Putamen (tissue), 1 donor: ENCODE data around the gene ILDR2.

Experiments
- DNase-seq: peaks from one replicate; pipeline ENCODE4 v3.0.0-alpha.2; 2016; ENCODE audit warnings: low spot score

ILDR2 gene

DNA sequence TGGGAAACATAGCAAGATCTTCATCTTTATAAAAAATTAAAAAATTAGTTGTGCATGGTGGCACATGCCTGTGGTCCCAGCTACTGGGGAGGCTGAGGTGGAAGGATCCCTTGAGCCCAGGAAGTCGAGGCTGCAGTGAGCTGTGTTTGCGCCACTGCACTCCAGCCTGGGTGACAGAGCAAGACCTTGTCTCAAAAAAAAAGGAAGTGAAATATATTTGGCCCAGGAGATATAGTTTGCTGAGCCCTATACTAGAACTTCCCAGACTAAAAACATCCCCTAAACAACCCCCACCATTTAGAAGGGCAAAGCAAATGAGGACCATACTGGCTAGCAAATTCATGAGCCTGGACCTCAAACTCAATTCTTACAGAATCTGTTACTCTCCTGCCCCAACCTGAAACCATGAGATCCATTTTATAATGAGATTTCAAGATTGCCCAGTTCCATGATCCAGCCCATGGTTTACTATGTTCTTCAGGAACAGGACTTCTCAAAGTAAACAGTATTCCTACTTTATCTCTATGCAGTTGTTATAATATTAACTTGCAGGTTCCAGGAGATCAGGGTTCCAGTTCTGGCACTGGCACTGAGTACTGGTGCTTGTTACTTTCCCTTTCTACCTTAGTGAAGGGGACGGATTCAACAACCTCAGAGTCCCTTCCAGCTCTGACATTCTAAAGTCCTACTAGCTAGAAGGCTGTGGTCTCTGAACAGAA lies 50.4 kb downstream of the ILDR2 start:
- no peak for DNase-seq

DNA sequence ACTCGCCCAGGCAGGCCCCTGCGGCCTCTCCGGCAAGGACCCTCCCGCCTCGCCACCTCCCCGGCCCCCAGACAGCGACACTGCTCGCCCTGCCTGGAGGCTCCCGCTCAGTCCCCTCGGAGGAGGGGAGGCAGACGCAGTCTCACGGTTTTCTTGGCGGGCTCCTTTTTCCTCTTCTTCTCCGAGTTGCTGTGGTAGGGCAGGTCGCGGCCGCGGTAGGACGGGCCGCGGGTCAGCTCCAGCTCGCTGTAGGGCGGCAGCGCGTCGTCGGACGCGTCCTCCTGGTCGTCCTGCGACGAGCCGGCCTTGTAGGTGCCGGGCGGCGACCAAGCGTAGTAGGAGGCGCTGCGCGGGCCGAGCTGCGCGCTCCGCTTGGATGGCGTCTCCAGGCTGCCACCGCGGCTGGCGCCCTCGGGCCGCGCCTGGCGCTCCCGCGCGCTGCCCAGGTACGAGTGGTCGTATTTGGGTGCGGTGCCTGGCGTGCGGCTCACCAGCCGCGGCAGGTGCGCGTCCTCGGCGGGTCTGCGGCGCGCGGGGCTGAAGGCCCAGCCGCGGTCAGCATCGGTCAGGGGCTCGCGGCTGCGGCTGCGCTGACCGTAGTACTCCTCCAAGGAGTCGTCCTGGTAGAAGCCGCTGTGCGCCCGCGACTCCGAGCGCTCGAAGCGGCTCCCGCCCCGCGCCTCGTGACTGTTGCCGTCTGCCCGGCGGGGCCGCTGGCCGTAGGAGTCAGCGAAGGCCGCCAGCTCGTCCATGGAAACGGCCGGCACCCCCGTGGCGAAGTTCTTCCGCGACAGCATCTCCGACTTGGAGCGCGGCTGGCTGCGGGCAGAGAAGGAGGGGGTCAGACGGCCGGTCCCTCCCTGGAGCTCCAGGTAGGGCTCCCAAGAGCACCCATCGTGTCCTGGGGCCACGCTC lies 54.5 kb downstream of the ILDR2 start:
- no peak for DNase-seq

DNA sequence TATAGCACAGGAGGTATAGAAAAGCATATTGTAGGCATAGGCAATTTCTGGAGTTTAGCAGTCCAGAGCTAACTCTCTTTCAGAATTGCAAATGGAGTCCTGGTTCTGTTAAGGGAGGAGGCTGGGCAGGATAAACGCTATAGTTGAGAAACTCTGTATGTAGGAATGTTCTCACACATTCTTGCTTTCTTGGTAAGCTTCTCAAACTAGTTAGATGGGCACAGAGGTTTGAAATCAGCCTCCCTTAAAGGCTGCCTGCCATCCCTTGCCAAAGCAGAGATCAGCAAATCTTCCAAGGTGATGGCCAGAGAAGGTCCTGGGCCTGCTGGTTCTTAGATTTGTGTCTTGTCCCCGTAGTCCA lies 56.4 kb downstream of the ILDR2 start:
- DNase-seq = no peak

DNA sequence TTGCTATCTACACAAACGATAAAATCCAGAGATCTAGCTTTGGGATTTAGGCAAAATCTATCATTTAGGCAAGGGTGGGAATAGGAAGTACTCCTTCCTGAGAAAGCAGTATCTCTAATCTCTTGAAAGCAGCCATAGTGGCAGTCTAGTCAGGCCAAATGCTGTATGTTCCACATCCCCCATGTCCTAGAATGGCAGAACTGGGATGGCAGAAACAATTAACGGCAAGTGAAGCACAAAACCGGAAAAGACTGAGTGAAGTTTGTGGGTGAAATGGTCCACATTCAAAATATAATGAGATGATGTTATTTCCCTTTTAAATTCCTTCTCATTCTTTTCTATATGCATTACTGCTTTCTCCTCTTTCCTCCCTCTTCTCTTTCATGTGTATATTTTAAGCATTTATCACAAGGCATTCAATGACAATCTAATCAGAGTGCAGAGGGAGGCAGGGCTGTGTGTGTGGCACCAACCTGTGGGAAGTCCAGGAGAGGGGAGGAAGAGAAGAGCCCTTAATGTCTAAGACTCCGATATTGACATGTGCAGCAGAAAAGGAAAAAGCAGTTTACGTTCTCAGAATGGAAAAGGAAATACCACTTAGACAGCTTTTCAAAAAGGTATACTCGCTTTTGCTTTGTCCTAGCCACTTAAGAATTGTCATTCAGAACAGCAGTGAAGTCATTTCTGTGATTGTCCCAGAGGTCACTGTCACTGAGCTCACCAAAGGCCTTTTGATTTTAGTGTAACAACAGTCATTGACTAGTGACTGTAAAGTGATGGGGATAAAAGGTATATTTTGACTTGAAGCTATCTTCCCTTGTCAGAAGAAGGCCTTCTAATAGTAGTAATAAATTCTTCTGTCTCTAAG lies 57.0 kb downstream of the ILDR2 start:
- DNase-seq = no peak

DNA sequence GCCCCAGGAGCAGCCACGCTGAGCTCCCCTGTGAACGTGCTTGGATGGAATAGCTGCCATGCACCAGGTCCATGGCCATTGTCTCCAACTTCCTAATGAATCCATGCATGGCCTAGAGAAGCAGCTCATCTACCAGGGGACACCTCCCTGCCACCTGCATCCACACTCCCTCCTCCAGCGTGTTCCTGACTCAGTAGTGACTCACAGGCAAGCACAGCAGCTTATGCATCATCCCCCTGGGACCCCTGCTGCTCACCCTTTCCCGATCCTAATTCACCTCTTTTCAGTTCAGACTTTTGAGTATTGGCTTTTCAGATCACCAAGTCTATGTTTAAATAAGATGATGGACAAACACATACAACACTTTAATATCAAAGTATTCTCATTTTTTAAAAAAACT lies 59.4 kb downstream of the ILDR2 start:
- no peak for DNase-seq

DNA sequence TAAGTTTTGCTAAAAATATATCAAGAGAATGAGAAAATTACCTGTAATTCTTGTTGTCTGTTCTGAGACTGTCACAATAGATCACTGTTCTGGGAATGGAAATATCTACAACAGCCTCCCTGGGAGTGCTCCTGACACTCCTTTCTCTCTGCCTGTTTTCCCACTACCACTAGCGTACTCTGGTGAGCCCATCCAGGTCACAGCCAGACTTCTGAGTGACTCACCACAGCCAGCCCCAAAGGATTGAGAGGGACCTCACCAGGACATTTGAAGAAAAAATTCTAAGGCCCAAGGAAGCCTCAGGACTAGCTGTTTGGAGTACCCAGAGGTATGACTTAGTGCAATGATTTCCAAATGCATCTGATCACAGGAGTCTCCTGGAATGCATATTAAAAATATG lies 60.3 kb downstream of the ILDR2 start:
- no peak for DNase-seq

DNA sequence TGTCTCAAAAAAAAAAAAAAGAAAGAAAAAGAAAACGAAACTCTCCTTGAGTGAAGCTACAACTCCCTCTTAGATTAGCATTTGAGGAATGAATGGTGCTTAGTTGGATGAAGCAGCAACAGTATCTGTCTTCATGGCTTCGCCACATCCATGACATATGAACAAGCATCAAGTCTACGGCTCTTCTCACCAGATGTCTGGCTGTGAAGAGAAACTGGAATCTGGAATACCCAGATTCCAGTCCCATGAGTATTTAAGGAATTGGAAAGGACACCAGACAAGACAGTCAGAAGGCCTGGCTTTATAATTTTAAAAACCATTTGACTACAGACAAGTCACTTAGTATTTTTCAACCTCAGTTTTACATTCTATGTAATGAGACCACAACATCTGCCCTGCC lies 61.2 kb downstream of the ILDR2 start:
- DNase-seq = no peak

DNA sequence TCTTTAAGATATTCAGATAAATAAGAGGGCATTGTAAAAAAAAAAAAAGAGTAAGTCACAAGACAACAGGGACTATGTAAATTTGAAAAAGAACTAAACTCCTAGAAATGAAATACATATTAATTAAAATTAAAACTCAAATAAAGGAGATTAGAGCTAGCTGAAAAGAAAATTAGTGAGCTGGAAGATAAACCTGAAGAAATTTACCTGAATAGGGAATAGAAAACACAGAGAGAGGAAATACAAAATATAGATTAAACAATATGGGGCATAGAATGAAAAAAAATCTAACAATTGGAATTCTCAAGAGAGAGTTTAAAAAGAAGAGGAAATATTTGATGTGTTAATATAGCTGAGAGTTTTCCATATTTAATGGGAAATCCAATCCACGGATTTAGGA lies 63.7 kb downstream of the ILDR2 start:
- no peak for DNase-seq

DNA sequence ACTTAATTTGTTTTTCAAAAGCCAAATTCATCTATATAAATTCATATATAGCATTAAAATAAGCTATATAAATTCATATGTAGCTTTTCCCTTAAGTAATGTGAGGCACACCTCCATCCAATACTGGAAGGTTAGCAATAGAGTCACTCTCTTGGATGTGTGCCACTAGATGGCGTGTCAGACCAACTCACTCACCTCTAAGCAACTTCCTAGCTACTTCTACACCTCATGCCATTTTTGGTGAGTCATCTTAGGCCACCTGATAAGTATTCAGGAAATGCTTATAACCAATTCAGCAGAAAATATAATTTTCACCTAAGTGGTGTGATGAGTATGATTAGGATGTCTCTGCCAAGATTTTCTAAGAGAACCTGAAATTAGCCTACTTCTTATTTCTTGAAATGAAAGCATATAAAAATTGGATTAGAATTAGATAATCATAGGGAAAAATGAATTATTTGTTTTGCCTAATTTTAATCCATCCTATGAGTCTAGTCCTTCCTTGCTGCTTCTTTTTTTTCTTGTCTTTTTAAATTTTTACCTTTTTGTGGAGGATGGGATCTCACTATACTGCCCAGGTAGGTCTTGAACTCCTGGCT lies 64.8 kb downstream of the ILDR2 start:
- DNase-seq = peak; percentile 68

DNA sequence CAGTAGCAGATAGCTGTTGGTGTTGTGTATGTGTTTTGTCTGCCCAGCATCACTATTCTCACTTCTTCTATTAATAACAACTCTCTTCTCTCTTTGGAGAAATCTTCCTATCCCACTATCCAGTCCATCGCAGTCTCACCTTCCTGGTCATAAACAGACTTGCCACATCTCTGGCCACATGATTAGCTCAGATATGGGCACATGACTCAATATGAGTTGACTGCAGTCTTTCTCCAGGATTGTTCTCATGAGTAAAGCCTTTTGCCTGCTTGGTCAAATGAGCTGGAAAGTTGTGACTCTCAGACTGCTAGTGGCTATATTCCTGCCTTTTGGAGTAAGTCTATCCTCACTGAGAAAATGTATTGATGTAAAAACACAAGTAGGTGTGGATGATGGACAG lies 66.4 kb downstream of the ILDR2 start:
- no peak for DNase-seq

DNA sequence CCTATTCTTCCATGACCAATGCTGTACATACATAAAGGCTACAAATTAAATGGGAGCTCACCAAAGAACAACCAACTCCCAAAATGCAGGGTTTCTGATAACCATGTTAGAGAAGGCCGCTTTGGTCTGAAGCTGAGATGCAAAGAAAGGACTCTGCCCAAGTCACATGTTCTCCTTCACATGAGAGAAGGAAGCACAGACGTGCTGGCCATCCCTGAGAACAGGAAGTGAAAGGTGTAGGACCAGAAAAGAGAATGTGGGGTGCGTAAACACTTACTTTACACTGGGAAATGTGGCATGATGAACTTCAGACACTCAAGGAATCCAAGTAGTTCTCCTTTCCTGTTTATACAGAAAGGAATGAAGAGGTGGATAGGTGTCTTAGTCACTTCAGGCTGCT lies 67.6 kb downstream of the ILDR2 start:
- DNase-seq = no peak

DNA sequence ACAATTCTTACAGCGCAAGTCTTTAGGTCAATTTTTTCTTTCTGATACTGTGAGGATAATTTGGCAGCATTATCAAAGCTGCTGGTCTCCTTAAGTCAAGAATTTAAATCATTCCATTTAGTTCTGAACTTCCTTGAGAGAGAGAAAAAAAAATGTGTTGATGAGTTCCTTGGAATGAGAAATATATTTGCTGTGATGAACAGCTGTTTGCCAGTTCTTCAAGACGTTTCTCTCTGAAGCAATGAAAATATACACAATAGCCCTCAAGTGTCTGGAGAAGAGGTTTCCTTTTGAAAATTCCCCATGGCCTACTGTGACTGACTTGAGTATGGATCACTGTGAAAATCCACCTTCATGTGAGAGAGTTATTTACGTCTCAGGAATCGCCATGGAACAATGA lies 68.3 kb downstream of the ILDR2 start:
- DNase-seq = no peak

DNA sequence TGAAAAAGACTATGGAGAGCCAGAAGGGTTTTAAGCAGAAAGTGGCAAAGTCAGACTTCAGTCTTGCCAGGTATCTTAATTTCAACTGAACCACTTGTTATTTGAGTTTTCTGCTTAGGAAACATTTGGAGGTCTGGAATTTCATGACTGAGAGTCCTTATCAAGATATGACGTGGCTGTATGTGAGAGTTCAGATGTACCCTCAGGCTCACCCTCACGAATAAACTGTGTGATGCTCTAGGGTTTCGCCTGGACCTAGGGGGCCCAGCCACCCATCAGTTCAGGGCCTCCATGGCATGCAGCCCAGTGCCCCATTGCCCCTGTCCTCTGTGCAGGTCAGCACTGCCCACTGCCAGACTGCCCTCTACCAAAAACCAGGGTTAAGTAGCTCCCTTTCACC lies 68.7 kb downstream of the ILDR2 start:
- DNase-seq = no peak

DNA sequence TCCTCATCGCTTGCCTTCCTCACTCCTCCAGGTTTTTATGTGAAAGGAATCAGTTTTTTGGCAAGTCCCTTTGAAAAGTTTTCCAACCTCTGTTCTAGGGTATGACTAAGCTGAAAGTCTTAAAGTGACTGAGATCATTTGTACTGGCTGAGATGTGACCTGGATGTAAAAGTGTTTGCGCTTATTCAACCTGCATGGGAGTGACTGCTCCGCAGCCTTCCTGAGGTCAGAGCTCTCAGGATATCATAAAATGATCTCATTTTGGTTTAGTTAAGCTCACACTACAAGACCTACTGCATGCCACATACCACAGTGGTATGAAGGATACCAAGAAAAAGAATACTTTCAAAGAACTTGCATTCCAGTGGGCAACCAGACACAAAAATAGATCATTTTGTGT lies 69.4 kb downstream of the ILDR2 start:
- no peak for DNase-seq

DNA sequence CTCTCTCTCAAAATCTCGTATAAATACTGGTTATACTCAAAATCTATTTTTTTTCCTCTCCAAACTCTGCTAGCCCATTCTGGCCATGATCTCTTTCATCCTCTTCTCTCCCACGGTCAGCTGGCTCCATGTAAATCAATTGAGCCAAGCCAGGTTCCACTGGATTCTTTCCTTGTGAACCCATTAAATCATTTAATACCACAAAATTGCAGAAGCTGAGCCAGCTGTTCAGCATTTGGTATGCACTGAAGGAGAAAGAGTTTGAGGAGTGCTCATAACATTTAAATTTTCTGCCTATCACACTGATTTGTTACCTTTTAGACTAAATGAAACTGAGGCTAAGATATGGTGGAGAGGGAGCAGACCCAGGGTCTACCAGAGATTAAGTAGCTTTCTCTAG lies 70.2 kb downstream of the ILDR2 start:
- no peak for DNase-seq

DNA sequence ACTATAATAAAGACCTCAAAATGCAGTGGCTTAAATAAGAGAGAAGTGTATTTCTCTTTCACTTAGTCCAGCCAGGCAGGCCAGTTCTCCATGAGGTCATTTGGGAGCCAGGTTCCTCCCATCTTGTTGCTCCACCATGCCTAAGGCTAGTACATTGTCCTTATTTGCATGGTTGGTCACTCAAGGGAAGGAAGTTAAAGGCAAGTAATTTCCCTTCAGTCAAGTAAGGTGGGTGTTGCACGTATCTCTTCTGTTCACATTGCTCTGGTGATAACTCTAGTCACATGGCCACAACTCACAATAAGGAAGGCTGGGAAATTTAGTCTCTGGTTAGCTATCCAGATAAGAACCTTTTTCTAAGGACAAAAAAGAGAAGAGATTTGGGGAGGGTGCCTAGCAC lies 72.1 kb downstream of the ILDR2 start:
- DNase-seq = no peak

DNA sequence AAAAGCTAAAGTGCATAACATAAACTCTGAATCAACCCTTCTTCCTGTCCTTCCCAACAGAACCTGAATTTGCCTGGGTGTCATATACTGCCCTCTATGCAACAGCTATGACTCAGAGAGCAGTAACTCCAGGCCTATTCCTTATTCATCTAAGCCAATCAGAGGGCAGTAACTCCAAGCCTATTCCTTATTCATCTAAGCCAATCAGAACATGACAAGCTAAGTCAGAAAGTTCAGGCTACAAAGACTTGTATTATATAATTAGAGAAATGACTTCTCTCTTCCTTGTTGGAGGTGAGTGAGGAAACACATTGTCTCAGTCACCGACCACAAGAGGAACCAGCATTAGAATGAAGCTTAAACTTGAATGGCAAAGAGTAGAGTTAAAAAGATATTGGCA lies 73.1 kb downstream of the ILDR2 start:
- no peak for DNase-seq

DNA sequence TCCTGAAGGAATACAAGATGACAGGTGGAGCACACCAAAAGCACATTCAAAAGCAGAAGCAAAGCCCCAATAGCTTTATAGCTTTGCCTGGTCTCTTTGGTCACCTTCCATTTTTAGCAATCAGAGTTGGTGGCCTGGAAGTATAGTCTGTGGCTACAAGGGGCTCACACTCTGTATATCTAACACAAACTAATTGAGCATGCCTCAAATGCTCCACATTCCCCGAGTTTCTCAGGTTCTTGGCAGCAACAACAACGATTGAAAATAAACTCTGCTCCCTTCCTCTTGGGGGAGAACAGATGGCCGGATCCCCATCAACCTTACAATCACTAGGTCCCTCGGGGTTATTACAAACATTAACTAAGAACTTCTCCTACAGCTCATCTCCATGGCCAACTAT lies 74.4 kb downstream of the ILDR2 start:
- no peak for DNase-seq

DNA sequence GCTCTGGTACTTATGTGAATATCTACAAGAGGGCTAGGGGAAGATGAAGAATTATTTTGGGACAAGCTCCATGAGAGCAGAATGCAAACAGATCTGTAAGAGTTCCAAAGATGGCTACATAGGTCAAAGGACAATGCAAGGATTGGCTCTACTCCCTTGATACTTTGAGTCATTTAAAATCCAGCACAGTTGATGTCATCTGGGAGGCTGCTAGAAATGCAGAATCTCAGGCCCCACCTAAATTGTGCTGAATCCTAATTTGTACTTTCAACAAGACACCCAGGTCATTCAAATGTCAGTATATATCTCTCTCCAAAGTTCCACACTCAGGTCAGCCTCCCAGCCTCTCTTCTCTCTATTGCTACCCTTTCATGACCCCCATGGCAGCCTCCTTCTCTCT lies 75.6 kb downstream of the ILDR2 start:
- DNase-seq = no peak

DNA sequence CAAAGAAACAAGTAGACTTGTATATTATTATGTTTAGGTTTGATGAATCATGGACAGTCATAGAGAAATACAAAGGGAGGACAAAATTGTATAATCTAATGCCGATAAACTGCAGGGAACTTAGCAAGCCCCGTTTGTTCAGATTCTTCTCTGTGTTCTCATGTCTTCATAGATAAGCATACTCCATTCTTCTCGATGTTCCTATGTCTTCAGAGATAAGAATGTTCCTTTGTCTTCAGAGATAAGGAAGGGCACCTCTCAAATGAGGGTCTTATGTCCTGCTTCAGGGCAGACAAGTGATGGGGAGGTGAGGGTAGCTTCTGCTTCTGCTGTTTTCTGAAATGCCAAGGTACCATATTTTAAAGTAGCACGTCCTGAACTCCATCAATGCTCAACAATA lies 79.6 kb downstream of the ILDR2 start:
- DNase-seq = no peak

DNA sequence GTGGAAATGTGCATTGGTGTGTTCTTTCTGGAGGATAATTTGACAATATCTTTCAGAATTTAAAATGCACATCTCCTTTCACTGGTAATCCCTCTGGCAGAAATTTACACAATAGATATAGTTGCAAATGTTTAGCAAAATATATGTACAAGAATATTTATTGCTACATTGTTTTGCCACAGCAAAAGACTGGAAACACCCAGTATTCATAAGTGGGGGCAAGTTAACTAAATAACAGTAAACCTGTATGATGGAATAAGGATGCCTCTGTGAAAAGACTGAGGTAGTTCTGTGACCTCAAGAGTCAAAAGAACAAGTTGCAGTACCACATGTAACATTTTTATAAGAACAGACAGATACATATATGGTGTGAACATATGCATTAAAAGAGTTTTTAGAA lies 85.6 kb downstream of the ILDR2 start:
- no peak for DNase-seq

DNA sequence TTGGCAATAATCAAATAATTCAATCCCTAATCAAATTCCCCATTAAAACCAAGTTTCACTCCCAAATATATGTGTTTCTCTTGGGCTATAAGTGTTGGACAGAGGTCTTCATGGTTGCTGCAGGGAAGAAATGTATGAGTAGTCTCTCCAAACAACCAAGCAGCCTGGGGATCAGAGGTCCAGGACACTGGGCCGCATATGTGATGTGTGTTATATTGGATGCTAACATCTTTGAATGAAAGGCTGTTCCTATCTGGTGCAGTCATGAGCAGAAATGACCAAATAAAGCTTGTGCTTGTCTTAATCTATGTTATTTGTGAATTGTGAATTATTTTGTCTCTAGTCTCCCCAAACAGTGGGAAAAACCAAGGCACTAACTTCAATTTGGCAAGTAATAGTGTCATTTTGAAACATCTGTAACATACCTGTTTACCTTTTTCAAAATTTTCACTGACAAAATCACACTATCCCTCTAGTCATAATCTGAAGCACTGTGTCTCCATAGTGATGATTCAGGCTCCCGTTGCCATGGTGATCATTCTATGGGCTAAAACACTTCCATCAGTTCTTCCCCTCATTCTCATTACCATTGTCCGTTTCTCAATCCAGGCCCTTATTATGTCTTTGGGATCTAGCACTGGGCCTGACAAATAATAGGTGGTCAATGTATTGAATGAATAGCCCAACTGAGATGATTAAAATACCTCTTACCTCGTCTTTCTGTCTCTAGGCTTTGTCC lies 86.8 kb downstream of the ILDR2 start:
- no peak for DNase-seq
